GM19193 (cell line): ENCODE measurements around the gene POU3F3.

Experiments used
- POLR2A ChIP-seq: IDR thresholded peaks from 4 replicates; pipeline ENCODE4 v1.6.1; 2011; ENCODE audit not compliant: insufficient read depth, insufficient read length; ENCODE audit errors: extremely low read depth

The POU3F3 gene

GRCh38 chr2:104901037-104901881 is 47.3 kb downstream of the POU3F3 start:
- no peak for TF ChIP-seq POLR2A

DNA sequence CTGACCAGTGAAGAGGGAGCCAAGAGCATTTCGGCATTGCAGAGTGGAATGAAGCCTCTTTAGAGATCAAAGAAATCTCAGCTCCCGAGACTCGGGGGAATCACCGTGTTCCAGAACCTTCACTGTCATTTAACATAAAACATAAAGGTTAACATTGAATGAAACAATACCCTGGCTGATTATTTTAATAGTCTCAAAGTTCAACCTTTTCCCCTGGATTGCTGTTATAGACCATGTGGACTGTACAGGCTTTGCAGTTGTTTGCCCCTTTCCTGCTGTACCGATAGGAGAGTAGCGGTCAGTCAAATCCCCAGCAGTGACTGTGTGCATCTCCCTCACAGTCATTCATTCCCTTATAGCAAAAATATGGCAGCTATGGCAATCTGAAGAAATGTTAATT is 48.4 kb downstream of the POU3F3 start:
- TF ChIP-seq POLR2A: no peak
